H1 (cell line): ENCODE measurements around the gene PLEKHG5. TPM values are rescaled to one million over a fixed set of nuclear protein-coding genes. Genes with fewer than 3 reads are reported as not detected.

Experiments
- CTCF ChIA-PET: fragments of 300-600 bp; sonication (Branson Sonifier 250); formaldehyde crosslinking; loops from one replicate; lab custom pipeline; 2021; ENCODE audit not compliant: partially characterized antibody; lab: Charles Lee
- POLR2A ChIA-PET: fragments of 300-600 bp; sonication (Branson Sonifier 250); formaldehyde crosslinking; loops from one replicate; lab custom pipeline; 2021; ENCODE audit warnings: inconsistent platforms; ENCODE audit not compliant: partially characterized antibody; lab: Charles Lee
- DNase-seq, 2 experiments: peaks; one replicate each; pipeline versions ENCODE4 v3.0.0 to v3.0.0-alpha.2; 2010 to 2022; ENCODE audit warnings: low spot score in 2 of 2, low read depth in 1 of 2, mixed read lengths in 1 of 2
- FAIRE-seq: peaks from 2 replicates; lab custom pipeline; 2011; peaks lifted over from hg19 to GRCh38; lab: Jason Lieb, UNC
- H2AFZ ChIP-seq: 2 replicates; pipeline ENCODE4 v1.8.1; 2012; ENCODE audit warnings: low read length, inconsistent platforms
- H2AK5ac ChIP-seq: 2 replicates; pipeline ENCODE4 v1.6.1; 2013; ENCODE audit warnings: low read depth, low read length
- H2BK120ac ChIP-seq: replicated peaks from 2 replicates; pipeline ENCODE3; 2013; ENCODE audit warnings: low read depth, low read length, inconsistent platforms
- H2BK12ac ChIP-seq: 2 replicates; pipeline ENCODE4 v1.6.1; 2013; ENCODE audit warnings: low read depth, low read length
- H2BK15ac ChIP-seq: 2 replicates; pipeline ENCODE4 v1.6.1; 2013; ENCODE audit warnings: low read length
- H2BK20ac ChIP-seq: 2 replicates; pipeline ENCODE4 v1.6.1; 2013; ENCODE audit warnings: low read length
- H2BK5ac ChIP-seq: 2 replicates; pipeline ENCODE4 v1.6.1; 2013; ENCODE audit warnings: low read depth, low read length
- H3K14ac ChIP-seq: 2 replicates; pipeline ENCODE4 v1.6.1; 2013; ENCODE audit warnings: inconsistent platforms; ENCODE audit not compliant: insufficient read length
- H3K18ac ChIP-seq: 2 replicates; pipeline ENCODE4 v1.6.1; 2013; ENCODE audit warnings: low read length; ENCODE audit errors: extremely low read depth
- H3K23ac ChIP-seq: 2 replicates; pipeline ENCODE4 v1.6.1; 2013; ENCODE audit warnings: inconsistent platforms; ENCODE audit not compliant: insufficient read length
- H3K23me2 ChIP-seq: 2 replicates; pipeline ENCODE4 v1.6.1; 2013; ENCODE audit warnings: low read depth, low read length
- H3K27ac ChIP-seq: 2 replicates; pipeline ENCODE4 v1.6.1; 2011; ENCODE audit warnings: low read depth, low read length, inconsistent platforms
- H3K27me3 ChIP-seq, 4 experiments: replicated peaks in 1 of 4; 1 replicate in 1 of 4; 2 replicates in 3 of 4; pipeline versions ENCODE4 v1.6.1 to v1.8.1; 2011 to 2013; ENCODE audit warnings: low read length in 3 of 4, mild to moderate bottlenecking in 3 of 4, inconsistent platforms in 2 of 4, mixed read lengths in 2 of 4, moderate library complexity in 1 of 4; ENCODE audit not compliant: control insufficient read depth in 3 of 4, insufficient read depth in 3 of 4; ENCODE audit errors: extremely low read depth in 1 of 4
- H3K36me3 ChIP-seq, 4 experiments: 2 replicates each; pipeline versions ENCODE4 v1.6.1 to v1.8.1; 2011 to 2013; ENCODE audit warnings: mild to moderate bottlenecking in 4 of 4, low read length in 3 of 4, moderate library complexity in 2 of 4, control low read depth in 1 of 4, inconsistent platforms in 1 of 4; ENCODE audit not compliant: insufficient read depth in 4 of 4, control insufficient read depth in 2 of 4
- H3K4ac ChIP-seq: replicated peaks from 2 replicates; pipeline ENCODE3; 2013; ENCODE audit warnings: low read length, low read depth, mixed read lengths, inconsistent platforms; ENCODE audit not compliant: insufficient read length
- H3K4me1 ChIP-seq, 4 experiments: replicated peaks in 1 of 4; 1 replicate in 1 of 4; 2 replicates in 3 of 4; pipeline versions ENCODE4 v1.6.1 to v1.8.1; 2011 to 2013; ENCODE audit warnings: low read length in 3 of 4, inconsistent platforms in 2 of 4, mixed read lengths in 1 of 4; ENCODE audit not compliant: insufficient read depth in 4 of 4, control insufficient read depth in 3 of 4
- H3K4me2 ChIP-seq, 2 experiments: 2 replicates each; pipeline versions ENCODE4 v1.6.1 to v1.8.1; 2011 to 2013; ENCODE audit warnings: low read depth in 2 of 2, low read length in 2 of 2, control low read depth in 1 of 2, inconsistent platforms in 1 of 2, mild to moderate bottlenecking in 1 of 2; ENCODE audit not compliant: insufficient read depth in 1 of 2
- H3K4me3 ChIP-seq, 4 experiments: fragments of 200-600, 300-600 bp in 1 of 4; sonication (generic), shearing (Covaris generic), sonication (Bioruptor Twin) in 1 of 4; 2 replicates each; pipeline versions ENCODE4 v1.5.1 to v1.8.1; 2011 to 2016; ENCODE audit warnings: low read length in 4 of 4, low read depth in 3 of 4, control low read depth in 2 of 4, inconsistent platforms in 2 of 4, mild to moderate bottlenecking in 2 of 4, mixed read lengths in 1 of 4, moderate library complexity in 1 of 4; ENCODE audit not compliant: insufficient read depth in 2 of 4; ENCODE audit errors: extremely low read depth in 1 of 4
- H3K56ac ChIP-seq: replicated peaks from 2 replicates; pipeline ENCODE3; 2013; ENCODE audit warnings: low read depth, mild to moderate bottlenecking, mixed read lengths, low read length, inconsistent platforms; ENCODE audit not compliant: insufficient read length
- H3K79me1 ChIP-seq: 2 replicates; pipeline ENCODE4 v1.6.1; 2013; ENCODE audit warnings: low read depth, low read length, control low read depth
- H3K79me2 ChIP-seq, 2 experiments: 2 replicates each; pipeline versions ENCODE4 v1.6.1 to v1.8.1; 2012 to 2013; ENCODE audit warnings: low read length in 2 of 2, mild to moderate bottlenecking in 2 of 2, inconsistent platforms in 1 of 2; ENCODE audit not compliant: insufficient read depth in 2 of 2, control insufficient read depth in 1 of 2
- H3K9ac ChIP-seq, 4 experiments: replicated peaks in 1 of 4; 1 replicate in 1 of 4; 2 replicates in 3 of 4; pipeline versions ENCODE4 v1.6.1 to v1.8.1; 2011 to 2013; ENCODE audit warnings: low read depth in 3 of 4, low read length in 3 of 4, control low read depth in 2 of 4, mild to moderate bottlenecking in 2 of 4, moderate library complexity in 2 of 4, inconsistent platforms in 1 of 4; ENCODE audit errors: extremely low read depth in 1 of 4
- H3K9me3 ChIP-seq, 2 experiments: 2 replicates each; pipeline versions ENCODE4 v1.6.1 to v1.8.1; 2012 to 2013; ENCODE audit warnings: mild to moderate bottlenecking in 2 of 2, moderate library complexity in 2 of 2, control low read depth in 1 of 2, inconsistent platforms in 1 of 2, low read depth in 1 of 2, low read length in 1 of 2, mixed read lengths in 1 of 2; ENCODE audit not compliant: insufficient read depth in 2 of 2
- H4K20me1 ChIP-seq, 2 experiments: replicated peaks in 1 of 2; 2 replicates each; pipeline versions ENCODE3 to v1.8.1; 2011 to 2013; ENCODE audit warnings: inconsistent platforms in 2 of 2, low read length in 2 of 2, mild to moderate bottlenecking in 1 of 2; ENCODE audit not compliant: insufficient read depth in 2 of 2, control insufficient read depth in 1 of 2
- H4K5ac ChIP-seq: 2 replicates; pipeline ENCODE4 v1.6.1; 2013; ENCODE audit warnings: low read length, low read depth, mixed read lengths, inconsistent platforms; ENCODE audit not compliant: insufficient read length
- H4K8ac ChIP-seq: 2 replicates; pipeline ENCODE4 v1.8.0; 2013; ENCODE audit warnings: mild to moderate bottlenecking, moderate library complexity, low read length, inconsistent platforms; ENCODE audit not compliant: insufficient read depth; ENCODE audit errors: extremely low read depth
- H4K91ac ChIP-seq: replicated peaks from 2 replicates; pipeline ENCODE3; 2013; ENCODE audit warnings: low read length, mixed read lengths, inconsistent platforms; ENCODE audit not compliant: insufficient read length
- SIN3A ChIP-seq, 2 experiments: IDR thresholded peaks in 1 of 2; conservative IDR thresholded peaks in 1 of 2; 2 replicates each; pipeline ENCODE4 v1.6.1; 2011 to 2012; ENCODE audit warnings: low read length in 2 of 2, improper control_type of control experiment in 1 of 2, low read depth in 1 of 2, mild to moderate bottlenecking in 1 of 2
- SIRT6 ChIP-seq: IDR thresholded peaks from one replicate; pipeline ENCODE4 v1.7.1; 2012; ENCODE audit warnings: low read length, inconsistent platforms
- WGBS, 2 experiments: shearing (Covaris generic) in 1 of 2; methylation state at CpG; one replicate each; pipeline versions ENCODE4 v1.1.6 to v1.1.7; 2013 to 2015; ENCODE audit warnings: low lambda C conversion rate in 2 of 2, mixed read lengths in 2 of 2, inconsistent platforms in 1 of 2, low coverage in 1 of 2, missing lambda C conversion rate in 1 of 2; ENCODE audit not compliant: insufficient replicate concordance in 2 of 2, insufficient coverage in 1 of 2, insufficient read length in 1 of 2; ENCODE audit errors: extremely low coverage in 1 of 2, missing lambda C conversion rate in 1 of 2; 5-methylcytosine and 5-hydroxymethylcytosine counted together
- polyA plus RNA-seq, 7 experiments: library from polyadenylated mRNA; depleted of rRNA in 3 of 7; stranded (reverse) in 5 of 7; unstranded in 2 of 7; fragments of >200 nt in 5 of 7; fragments of 200-250 nt in 2 of 7; gene quantifications; 1 replicate in 5 of 7; 2 replicates in 1 of 7; 4 replicates in 1 of 7; pipeline versions ENCODE4 v1.2.1 to v1.2.3, GENCODE V29; 2011 to 2013; ENCODE audit warnings: missing spikeins in 2 of 7, mixed read lengths in 2 of 7
- total RNA-seq: library from RNA; stranded (reverse); fragmentation: NEBNext Ultra II Directional; extraction: Animal tissue kit (Norgen Biotek cat#: 25700); gene quantifications from 2 replicates; pipeline ENCODE4 v1.2.1, GENCODE V29; 2021

PLEKHG5 gene
- total and polyA plus RNA-seq, 2 of the 8 experiments (the other 6 are each of a cell fraction or from before 2014, with no cell fraction given) = 10.4 to 13.8 TPM

DNA sequence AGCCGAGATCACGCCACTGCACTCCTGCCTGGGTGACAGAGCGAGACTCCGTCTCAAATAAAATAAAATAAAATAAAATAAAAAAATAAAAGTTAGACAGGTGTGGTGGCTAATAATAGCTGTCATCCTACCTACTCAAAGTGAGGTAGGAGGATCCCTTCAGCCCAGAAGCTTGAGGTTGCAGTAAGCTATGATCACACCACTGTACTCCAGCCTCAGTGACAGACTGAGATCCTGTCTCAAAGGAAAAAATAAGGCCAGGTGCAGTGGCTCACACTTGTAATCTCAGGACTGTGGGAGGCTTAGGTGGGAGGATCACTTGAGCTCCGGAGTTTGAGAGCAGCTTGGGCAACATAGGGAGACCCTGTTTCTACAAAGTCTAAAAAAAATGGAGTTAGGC, 44.8 kb upstream of the PLEKHG5 start:
- Histone ChIP-seq H3K9ac (no peak overlapping the region), H3K36me3 (peaks cover 15 to 39% (median 27%) of the 10 kb centered on the region in 4 experiments), H3K4me1 (no peaks in the 10 kb centered on the region), H2AFZ (no peak overlapping the region), H3K4me2 (no peak overlapping the region), H3K23ac (no peak overlapping the region), H2BK20ac (no peak overlapping the region), H3K14ac (no peak overlapping the region), H3K79me2 (peaks cover 0 to 12% of the 10 kb centered on the region in 2 experiments; a peak in 1 of 4 replicates), H4K8ac (no peak overlapping the region), H3K56ac (no peak overlapping the region), H4K91ac (no peak overlapping the region), H3K4me3 (no peak overlapping the region), H3K79me1 (0 out of 2 replicates have a peak, but pooled peaks cover 2% of the 10 kb centered on the region), H3K27ac (no peak overlapping the region), H2BK120ac (no peak overlapping the region), H4K5ac (no peak overlapping the region), H2BK15ac (no peak overlapping the region), H2BK12ac (no peak overlapping the region), H3K18ac (no peak overlapping the region), H3K23me2 (no peaks in the 10 kb centered on the region), H2AK5ac (no peak overlapping the region), H2BK5ac (no peak overlapping the region), H3K9me3 (no peaks in the 10 kb centered on the region), H3K27me3 (no peaks in the 10 kb centered on the region), H3K4ac (no peak overlapping the region), H4K20me1 (peaks cover 2 to 9% of the 10 kb centered on the region in 2 experiments)
- DNase-seq (no peak), FAIRE-seq (no peak)
- POLR2A ChIA-PET = interaction anchor here (0.8 to 1.7 kb wide), 5 partner anchors 9 to 67 kb away, joined by 3 to 6 read pairs (median 4); no protein-coding TSS in a partner anchor
- CTCF ChIA-PET = interaction anchor here (0.6 to 8.9 kb wide), 8 partner anchors 9 to 1429 kb away, joined by 3 to 57 read pairs (median 3); no protein-coding TSS in a partner anchor
- no peak for TF ChIP-seq SIN3A (conservative IDR thresholded peaks at IDR 0.05 in 1 of 2, IDR thresholded peaks at IDR 0.05 in 1 of 2; ENCODE audit: low read depth in 1 of 2, low read length in 2 of 2)
- TF ChIP-seq SIRT6 = no peak
- 78% methylated on average over 5 of the region's 5 CpGs; no CpG with 5 or more reads in 1 of the 2 experiments for WGBS, 2 experiments
